Activated T-cell treated with anti-CD3 and anti-CD28 coated beads for 48 hours (primary cell): ENCODE results near the gene IFRD1.

Source experiments
- DNase-seq: peaks from one replicate; pipeline ENCODE4 v3.0.0-alpha.2; 2020; ENCODE audit warnings: low read depth

IFRD1 gene

GRCh38 chr7:112487457-112488263, 37.4 kb downstream of the IFRD1 start:
- DNase-seq = no peak

- no peak for DNase-seq
Measured at GRCh38 chr7:112488264-112488552, 37.9 kb downstream of the IFRD1 start.

- no peak for DNase-seq
Measured at GRCh38 chr7:112492186-112492585, 41.9 kb downstream of the IFRD1 start.

- no peak for DNase-seq
Measured at GRCh38 chr7:112494656-112495055, 44.4 kb downstream of the IFRD1 start.

- no peak for DNase-seq
Measured at GRCh38 chr7:112495156-112495788, 45.0 kb downstream of the IFRD1 start.

GRCh38 chr7:112495810-112496462, 45.7 kb downstream of the IFRD1 start:
- DNase-seq = no peak

GRCh38 chr7:112497481-112497880, 47.2 kb downstream of the IFRD1 start:
- no peak for DNase-seq

GRCh38 chr7:112500619-112501018, 50.4 kb downstream of the IFRD1 start:
- no peak for DNase-seq

- no peak for DNase-seq
Measured at GRCh38 chr7:112501801-112502503, 51.7 kb downstream of the IFRD1 start.

GRCh38 chr7:112502700-112503099, 52.4 kb downstream of the IFRD1 start:
- no peak for DNase-seq

GRCh38 chr7:112503361-112503972, 53.2 kb downstream of the IFRD1 start:
- no peak for DNase-seq

- DNase-seq = no peak
Measured at GRCh38 chr7:112504093-112504695, 53.9 kb downstream of the IFRD1 start.

GRCh38 chr7:112505495-112505894, 55.2 kb downstream of the IFRD1 start:
- DNase-seq = no peak

GRCh38 chr7:112508404-112508803, 58.1 kb downstream of the IFRD1 start:
- DNase-seq = no peak

GRCh38 chr7:112509402-112509801, 59.1 kb downstream of the IFRD1 start:
- no peak for DNase-seq

- DNase-seq = peak; percentile 13
Measured at GRCh38 chr7:112510001-112510742, 59.9 kb downstream of the IFRD1 start.

- DNase-seq = no peak
Measured at GRCh38 chr7:112510743-112511110, 60.5 kb downstream of the IFRD1 start.

GRCh38 chr7:112511451-112512202, 61.4 kb downstream of the IFRD1 start:
- no peak for DNase-seq

GRCh38 chr7:112512451-112513210, 62.4 kb downstream of the IFRD1 start:
- no peak for DNase-seq

GRCh38 chr7:112515989-112516388, 65.7 kb downstream of the IFRD1 start:
- DNase-seq = no peak
